ENCODE data around the gene HNF4A. TPM values are rescaled to one million over a fixed set of nuclear protein-coding genes. Genes with fewer than 3 reads are reported as not detected.

HNF4A gene
- total RNA-seq, 2 experiments from 2014 or later = not detected

- ChIA-PET CTCF (ENCODE audit: unreplicated experiment) (no interaction called here), POLR2A (no interaction called here)
- Histone ChIP-seq H2AFZ (ENCODE audit: low read length) (no peak overlapping the region), H3K4me2 (ENCODE audit: low read length) (no peak overlapping the region), H3K27ac (ENCODE audit: low read depth, low read length, poor library complexity, severe bottlenecking) (no peak overlapping the region), H3K4me3 (ENCODE audit: low read depth, low read length, poor library complexity, severe bottlenecking) (no peak overlapping the region), H4K20me1 (ENCODE audit: insufficient read depth, low read length) (no peaks in the 10 kb centered on the region), H3K9me2 (ENCODE audit: insufficient read depth, low read length) (no peaks in the 10 kb centered on the region), H3K4me1 (ENCODE audit: insufficient read depth, low read length, poor library complexity, severe bottlenecking) (no peaks in the 10 kb centered on the region), H3K36me3 (ENCODE audit: insufficient read depth, low read length) (no peaks in the 10 kb centered on the region), H3K79me2 (ENCODE audit: insufficient read depth, low read depth, low read length) (no peaks in the 10 kb centered on the region), H3K9me3 (ENCODE audit: low read length) (no peaks in the 10 kb centered on the region)
- DNase-seq (ENCODE audit: low spot score) = no peak
- intact Hi-C loops (cut with micrococcal nuclease; ENCODE audit: unreplicated experiment) = no loop called here
- no TSS peak for BruUV-seq (replicated peaks)
- no peak for TF ChIP-seq CTCF (conservative IDR thresholded peaks at IDR 0.05; ENCODE audit: low read length)
- TF ChIP-seq EZH2phosphoT487 (IDR thresholded peaks at IDR 0.05; ENCODE audit: borderline replicate concordance, low read depth, low read length) = no peak
Observed at GRCh38 chr20:44390280-44390679, 34.8 kb downstream of the HNF4A start.

GRCh38 chr20:44392088-44392775 is 36.7 kb downstream of the HNF4A start:
- H4K20me1 ChIP-seq (ENCODE audit: insufficient read depth, low read length) = no peaks in the 10 kb centered on the region
- H3K4me1 ChIP-seq (ENCODE audit: insufficient read depth, low read length, poor library complexity, severe bottlenecking) = no peaks in the 10 kb centered on the region
- no peaks in the 10 kb centered on the region for H3K79me2 ChIP-seq (ENCODE audit: insufficient read depth, low read depth, low read length)
- POLR2A ChIA-PET = interaction anchor here (0.6 kb wide), 1 partner anchor 151 kb away, joined by 8 read pairs; no protein-coding TSS in a partner anchor
- intact Hi-C loops (cut with micrococcal nuclease; ENCODE audit: unreplicated experiment) = no loop called here
- H3K9me2 ChIP-seq (ENCODE audit: insufficient read depth, low read length) = no peaks in the 10 kb centered on the region
- CTCF ChIA-PET (ENCODE audit: unreplicated experiment) = no interaction called here
- H2AFZ ChIP-seq (ENCODE audit: low read length) = no peak overlapping the region
- DNase-seq (ENCODE audit: low spot score) = no peak
- no peak overlapping the region for H3K27ac ChIP-seq (ENCODE audit: low read depth, low read length, poor library complexity, severe bottlenecking)
- no peak for TF ChIP-seq CTCF (conservative IDR thresholded peaks at IDR 0.05; ENCODE audit: low read length)
- no peak for TF ChIP-seq EZH2phosphoT487 (IDR thresholded peaks at IDR 0.05; ENCODE audit: borderline replicate concordance, low read depth, low read length)
- no peak overlapping the region for H3K4me2 ChIP-seq (ENCODE audit: low read length)
- no peaks in the 10 kb centered on the region for H3K9me3 ChIP-seq (ENCODE audit: low read length)
- BruUV-seq (replicated peaks) = no TSS peak
- no peak overlapping the region for H3K4me3 ChIP-seq (ENCODE audit: low read depth, low read length, poor library complexity, severe bottlenecking)
- H3K36me3 ChIP-seq (ENCODE audit: insufficient read depth, low read length) = no peaks in the 10 kb centered on the region

GRCh38 chr20:44392776-44393607 is 37.5 kb downstream of the HNF4A start:
- Histone ChIP-seq H3K4me1 (ENCODE audit: insufficient read depth, low read length, poor library complexity, severe bottlenecking) (no peaks in the 10 kb centered on the region), H3K27ac (ENCODE audit: low read depth, low read length, poor library complexity, severe bottlenecking) (no peak overlapping the region), H3K9me3 (ENCODE audit: low read length) (no peaks in the 10 kb centered on the region), H3K4me2 (ENCODE audit: low read length) (no peak overlapping the region), H3K9me2 (ENCODE audit: insufficient read depth, low read length) (no peaks in the 10 kb centered on the region), H2AFZ (ENCODE audit: low read length) (no peak overlapping the region), H4K20me1 (ENCODE audit: insufficient read depth, low read length) (no peaks in the 10 kb centered on the region), H3K36me3 (ENCODE audit: insufficient read depth, low read length) (no peaks in the 10 kb centered on the region), H3K79me2 (ENCODE audit: insufficient read depth, low read depth, low read length) (no peaks in the 10 kb centered on the region), H3K4me3 (ENCODE audit: low read depth, low read length, poor library complexity, severe bottlenecking) (no peak overlapping the region)
- DNase-seq (ENCODE audit: low spot score) = no peak
- BruUV-seq (replicated peaks) = no TSS peak
- ChIA-PET CTCF (ENCODE audit: unreplicated experiment) (no interaction called here), POLR2A (no interaction called here)
- TF ChIP-seq CTCF (conservative IDR thresholded peaks at IDR 0.05; ENCODE audit: low read length) (no peak), EZH2phosphoT487 (IDR thresholded peaks at IDR 0.05; ENCODE audit: borderline replicate concordance, low read depth, low read length) (no peak)
- intact Hi-C loops (cut with micrococcal nuclease; ENCODE audit: unreplicated experiment) = no loop called here

Data from OCI-LY7 (cell line).